ENCODE measurements around the gene GRHL3.

GRHL3 gene

GRCh38 chr1:24390924-24391782 lies 72.0 kb downstream of the GRHL3 start:
- H3K36me3 ChIP-seq (ENCODE audit: insufficient read depth, low read length): no peaks in the 10 kb centered on the region
- H3K4me1 ChIP-seq (ENCODE audit: insufficient read depth, low read length): peaks cover 15% of the 10 kb centered on the region
- peak overlapping the region; percentile 57 for H3K27ac ChIP-seq (ENCODE audit: low read depth, low read length)
- H3K9me3 ChIP-seq (ENCODE audit: low read length): no peaks in the 10 kb centered on the region
- H3K9ac ChIP-seq (ENCODE audit: low read length): peak overlapping the region; percentile 65
- peak overlapping the region in 1 of 2 donors; percentile 4 for H3K4me3 ChIP-seq (ENCODE audit: low read depth in 1 of 2, low read length in 2 of 2)
- no peaks in the 10 kb centered on the region for H3K27me3 ChIP-seq (ENCODE audit: control insufficient read depth in 1 of 2, insufficient read depth in 2 of 2, low read length in 2 of 2)

GRCh38 chr1:24391882-24392603 lies 72.9 kb downstream of the GRHL3 start:
- peak overlapping the region in 1 of 2 donors; percentile 4 for H3K4me3 ChIP-seq (ENCODE audit: low read depth in 1 of 2, low read length in 2 of 2)
- H3K9me3 ChIP-seq (ENCODE audit: low read length): no peaks in the 10 kb centered on the region
- H3K27me3 ChIP-seq (ENCODE audit: control insufficient read depth in 1 of 2, insufficient read depth in 2 of 2, low read length in 2 of 2): no peaks in the 10 kb centered on the region
- H3K27ac ChIP-seq (ENCODE audit: low read depth, low read length): peak overlapping the region; percentile 57
- H3K9ac ChIP-seq (ENCODE audit: low read length): peak overlapping the region; percentile 65
- no peaks in the 10 kb centered on the region for H3K36me3 ChIP-seq (ENCODE audit: insufficient read depth, low read length)
- peaks cover 15% of the 10 kb centered on the region for H3K4me1 ChIP-seq (ENCODE audit: insufficient read depth, low read length)

- Histone ChIP-seq H3K4me1 (ENCODE audit: insufficient read depth, low read length) (peaks cover 15% of the 10 kb centered on the region), H3K9ac (ENCODE audit: low read length) (no peak overlapping the region), H3K27me3 (ENCODE audit: control insufficient read depth in 1 of 2, insufficient read depth in 2 of 2, low read length in 2 of 2) (no peaks in the 10 kb centered on the region), H3K36me3 (ENCODE audit: insufficient read depth, low read length) (no peaks in the 10 kb centered on the region), H3K27ac (ENCODE audit: low read depth, low read length) (peak overlapping the region; percentile 17), H3K9me3 (ENCODE audit: low read length) (no peaks in the 10 kb centered on the region), H3K4me3 (ENCODE audit: low read depth in 1 of 2, low read length in 2 of 2) (no peak overlapping the region)
Measured at GRCh38 chr1:24392604-24392946, 73.4 kb downstream of the GRHL3 start.

GRCh38 chr1:24392982-24393650 lies 74.0 kb downstream of the GRHL3 start:
- Histone ChIP-seq H3K9me3 (ENCODE audit: low read length) (no peaks in the 10 kb centered on the region), H3K27me3 (ENCODE audit: control insufficient read depth in 1 of 2, insufficient read depth in 2 of 2, low read length in 2 of 2) (no peaks in the 10 kb centered on the region), H3K36me3 (ENCODE audit: insufficient read depth, low read length) (no peaks in the 10 kb centered on the region), H3K4me3 (ENCODE audit: low read depth in 1 of 2, low read length in 2 of 2) (no peak overlapping the region), H3K9ac (ENCODE audit: low read length) (no peak overlapping the region), H3K27ac (ENCODE audit: low read depth, low read length) (no peak overlapping the region), H3K4me1 (ENCODE audit: insufficient read depth, low read length) (peaks cover 15% of the 10 kb centered on the region)

- H3K27me3 ChIP-seq (ENCODE audit: control insufficient read depth in 1 of 2, insufficient read depth in 2 of 2, low read length in 2 of 2): no peaks in the 10 kb centered on the region
- no peak overlapping the region for H3K27ac ChIP-seq (ENCODE audit: low read depth, low read length)
- H3K4me1 ChIP-seq (ENCODE audit: insufficient read depth, low read length): peaks cover 15% of the 10 kb centered on the region
Measured at GRCh38 chr1:24393892-24394291, 74.7 kb downstream of the GRHL3 start.

GRCh38 chr1:24400065-24400464 lies 80.9 kb downstream of the GRHL3 start:
- H3K9me3 ChIP-seq (ENCODE audit: low read length): no peaks in the 10 kb centered on the region
- no peak overlapping the region for H3K9ac ChIP-seq (ENCODE audit: low read length)
- H3K27ac ChIP-seq (ENCODE audit: low read depth, low read length): no peak overlapping the region
- H3K4me3 ChIP-seq (ENCODE audit: low read depth in 1 of 2, low read length in 2 of 2): no peak overlapping the region
- H3K36me3 ChIP-seq (ENCODE audit: insufficient read depth, low read length): peaks cover 3% of the 10 kb centered on the region
- H3K4me1 ChIP-seq (ENCODE audit: insufficient read depth, low read length): no peaks in the 10 kb centered on the region
- H3K27me3 ChIP-seq (ENCODE audit: control insufficient read depth in 1 of 2, insufficient read depth in 2 of 2, low read length in 2 of 2): no peaks in the 10 kb centered on the region

More at GRCh38 chr1:24393892-24394291, 74.7 kb downstream of the GRHL3 start:
- no peaks in the 10 kb centered on the region for H3K36me3 ChIP-seq (ENCODE audit: insufficient read depth, low read length)
- H3K9ac ChIP-seq (ENCODE audit: low read length): no peak overlapping the region
- no peak overlapping the region for H3K4me3 ChIP-seq (ENCODE audit: low read depth in 1 of 2, low read length in 2 of 2)
- H3K9me3 ChIP-seq (ENCODE audit: low read length): no peaks in the 10 kb centered on the region

- Histone ChIP-seq H3K27me3 (ENCODE audit: control insufficient read depth in 1 of 2, insufficient read depth in 2 of 2, low read length in 2 of 2) (no peaks in the 10 kb centered on the region), H3K27ac (ENCODE audit: low read depth, low read length) (no peak overlapping the region), H3K4me3 (ENCODE audit: low read depth in 1 of 2, low read length in 2 of 2) (no peak overlapping the region), H3K9me3 (ENCODE audit: low read length) (no peaks in the 10 kb centered on the region), H3K36me3 (ENCODE audit: insufficient read depth, low read length) (peaks cover 3% of the 10 kb centered on the region), H3K9ac (ENCODE audit: low read length) (no peak overlapping the region), H3K4me1 (ENCODE audit: insufficient read depth, low read length) (no peaks in the 10 kb centered on the region)
Measured at GRCh38 chr1:24403806-24404205, 84.6 kb downstream of the GRHL3 start.

Data from muscle layer of colon (tissue), 2 donors.